ENCODE measurements around the gene TENM3.

- TF ChIP-seq CTCF (conservative IDR thresholded peaks at IDR 0.05; ENCODE audit: low read length) (no peak), EZH2phosphoT487 (IDR thresholded peaks at IDR 0.05; ENCODE audit: borderline replicate concordance, low read depth, low read length) (no peak)
Observed at GRCh38 chr4:182574706-182575105, 331.5 kb downstream of the TENM3 start.

All from OCI-LY7 (cell line).